ENCODE measurements around the gene KCNJ15.
"Not testable (repeated sequence)": the region's sequence is repeated elsewhere in the genome, so short reads cannot be mapped to it uniquely, and the experiment has no call there.

KCNJ15 gene

GRCh38 chr21:38244885-38245869 is 11.6 kb upstream of the KCNJ15 start:
- H3K4me3 ChIP-seq (ENCODE audit: low read depth, low read length) = no peak overlapping the region
- no peaks in the 10 kb centered on the region for H3K4me1 ChIP-seq (ENCODE audit: control insufficient read depth, insufficient read depth, low read length)
- no peak overlapping the region for H3K9ac ChIP-seq (ENCODE audit: low read length)
- no peaks in the 10 kb centered on the region for H3K9me3 ChIP-seq (ENCODE audit: control insufficient read depth, insufficient read depth, low read depth, low read length)
- no peaks in the 10 kb centered on the region for H3K36me3 ChIP-seq (ENCODE audit: control insufficient read depth, insufficient read depth, low read length)
- H3K27ac ChIP-seq (ENCODE audit: low read depth, low read length) = no peak overlapping the region
- no peaks in the 10 kb centered on the region for H3K27me3 ChIP-seq (ENCODE audit: control insufficient read depth, insufficient read depth, low read length)

- no peaks in the 10 kb centered on the region for H3K9me3 ChIP-seq (ENCODE audit: control insufficient read depth, insufficient read depth, low read depth, low read length)
Measured at GRCh38 chr21:38246511-38246910, 10.3 kb upstream of the KCNJ15 start.

GRCh38 chr21:38247054-38247453 is 9.7 kb upstream of the KCNJ15 start:
- not testable (repeated sequence) for H3K27ac ChIP-seq (ENCODE audit: low read depth, low read length); H3K4me1 ChIP-seq (ENCODE audit: control insufficient read depth, insufficient read depth, low read length); H3K27me3 ChIP-seq (ENCODE audit: control insufficient read depth, insufficient read depth, low read length); H3K9ac ChIP-seq (ENCODE audit: low read length); H3K9me3 ChIP-seq (ENCODE audit: control insufficient read depth, insufficient read depth, low read depth, low read length); H3K4me3 ChIP-seq (ENCODE audit: low read depth, low read length); H3K36me3 ChIP-seq (ENCODE audit: control insufficient read depth, insufficient read depth, low read length)

More at GRCh38 chr21:38246511-38246910, 10.3 kb upstream of the KCNJ15 start:
- Histone ChIP-seq H3K9ac (ENCODE audit: low read length) (no peak overlapping the region), H3K27me3 (ENCODE audit: control insufficient read depth, insufficient read depth, low read length) (no peaks in the 10 kb centered on the region), H3K4me3 (ENCODE audit: low read depth, low read length) (no peak overlapping the region), H3K27ac (ENCODE audit: low read depth, low read length) (no peak overlapping the region), H3K36me3 (ENCODE audit: control insufficient read depth, insufficient read depth, low read length) (no peaks in the 10 kb centered on the region), H3K4me1 (ENCODE audit: control insufficient read depth, insufficient read depth, low read length) (no peaks in the 10 kb centered on the region)

GRCh38 chr21:38247738-38248510 is 8.9 kb upstream of the KCNJ15 start:
- Histone ChIP-seq H3K27me3 (ENCODE audit: control insufficient read depth, insufficient read depth, low read length) (no peaks in the 10 kb centered on the region), H3K27ac (ENCODE audit: low read depth, low read length) (no peak overlapping the region), H3K4me1 (ENCODE audit: control insufficient read depth, insufficient read depth, low read length) (no peaks in the 10 kb centered on the region), H3K9ac (ENCODE audit: low read length) (no peak overlapping the region), H3K4me3 (ENCODE audit: low read depth, low read length) (no peak overlapping the region), H3K9me3 (ENCODE audit: control insufficient read depth, insufficient read depth, low read depth, low read length) (no peaks in the 10 kb centered on the region), H3K36me3 (ENCODE audit: control insufficient read depth, insufficient read depth, low read length) (no peaks in the 10 kb centered on the region)

GRCh38 chr21:38249256-38249655 is 7.5 kb upstream of the KCNJ15 start:
- H3K27me3 ChIP-seq (ENCODE audit: control insufficient read depth, insufficient read depth, low read length) = no peaks in the 10 kb centered on the region

GRCh38 chr21:38249696-38250278 is 7.0 kb upstream of the KCNJ15 start:
- no peak overlapping the region for H3K27ac ChIP-seq (ENCODE audit: low read depth, low read length)
- H3K9ac ChIP-seq (ENCODE audit: low read length) = no peak overlapping the region
- no peak overlapping the region for H3K4me3 ChIP-seq (ENCODE audit: low read depth, low read length)
- H3K9me3 ChIP-seq (ENCODE audit: control insufficient read depth, insufficient read depth, low read depth, low read length) = no peaks in the 10 kb centered on the region
- no peaks in the 10 kb centered on the region for H3K4me1 ChIP-seq (ENCODE audit: control insufficient read depth, insufficient read depth, low read length)
- H3K27me3 ChIP-seq (ENCODE audit: control insufficient read depth, insufficient read depth, low read length) = no peaks in the 10 kb centered on the region
- no peaks in the 10 kb centered on the region for H3K36me3 ChIP-seq (ENCODE audit: control insufficient read depth, insufficient read depth, low read length)

More at GRCh38 chr21:38249256-38249655, 7.5 kb upstream of the KCNJ15 start:
- H3K9ac ChIP-seq (ENCODE audit: low read length) = no peak overlapping the region
- H3K9me3 ChIP-seq (ENCODE audit: control insufficient read depth, insufficient read depth, low read depth, low read length) = no peaks in the 10 kb centered on the region
- no peaks in the 10 kb centered on the region for H3K36me3 ChIP-seq (ENCODE audit: control insufficient read depth, insufficient read depth, low read length)
- H3K4me3 ChIP-seq (ENCODE audit: low read depth, low read length) = no peak overlapping the region
- H3K4me1 ChIP-seq (ENCODE audit: control insufficient read depth, insufficient read depth, low read length) = no peaks in the 10 kb centered on the region
- H3K27ac ChIP-seq (ENCODE audit: low read depth, low read length) = no peak overlapping the region

- no peaks in the 10 kb centered on the region for H3K4me1 ChIP-seq (ENCODE audit: control insufficient read depth, insufficient read depth, low read length)
- H3K9me3 ChIP-seq (ENCODE audit: control insufficient read depth, insufficient read depth, low read depth, low read length) = no peaks in the 10 kb centered on the region
- no peaks in the 10 kb centered on the region for H3K27me3 ChIP-seq (ENCODE audit: control insufficient read depth, insufficient read depth, low read length)
- H3K36me3 ChIP-seq (ENCODE audit: control insufficient read depth, insufficient read depth, low read length) = no peaks in the 10 kb centered on the region
- no peak overlapping the region for H3K27ac ChIP-seq (ENCODE audit: low read depth, low read length)
- no peak overlapping the region for H3K4me3 ChIP-seq (ENCODE audit: low read depth, low read length)
- H3K9ac ChIP-seq (ENCODE audit: low read length) = no peak overlapping the region
Measured at GRCh38 chr21:38250991-38251418, 5.8 kb upstream of the KCNJ15 start.

GRCh38 chr21:38254970-38255369 is 1.8 kb upstream of the KCNJ15 start:
- Histone ChIP-seq H3K27ac (ENCODE audit: low read depth, low read length) (no peak overlapping the region), H3K4me3 (ENCODE audit: low read depth, low read length) (no peak overlapping the region), H3K9ac (ENCODE audit: low read length) (no peak overlapping the region), H3K27me3 (ENCODE audit: control insufficient read depth, insufficient read depth, low read length) (peaks cover 5% of the 10 kb centered on the region; the same call in 1 of the 2 replicates), H3K9me3 (ENCODE audit: control insufficient read depth, insufficient read depth, low read depth, low read length) (no peaks in the 10 kb centered on the region), H3K4me1 (ENCODE audit: control insufficient read depth, insufficient read depth, low read length) (no peaks in the 10 kb centered on the region), H3K36me3 (ENCODE audit: control insufficient read depth, insufficient read depth, low read length) (no peaks in the 10 kb centered on the region)

GRCh38 chr21:38255571-38256117 is 1.1 kb upstream of the KCNJ15 start:
- Histone ChIP-seq H3K27me3 (ENCODE audit: control insufficient read depth, insufficient read depth, low read length) (peaks cover 5% of the 10 kb centered on the region; the same call in 1 of the 2 replicates), H3K9ac (ENCODE audit: low read length) (no peak overlapping the region), H3K4me1 (ENCODE audit: control insufficient read depth, insufficient read depth, low read length) (no peaks in the 10 kb centered on the region), H3K36me3 (ENCODE audit: control insufficient read depth, insufficient read depth, low read length) (no peaks in the 10 kb centered on the region), H3K27ac (ENCODE audit: low read depth, low read length) (no peak overlapping the region), H3K9me3 (ENCODE audit: control insufficient read depth, insufficient read depth, low read depth, low read length) (no peaks in the 10 kb centered on the region), H3K4me3 (ENCODE audit: low read depth, low read length) (no peak overlapping the region)

- no peaks in the 10 kb centered on the region for H3K36me3 ChIP-seq (ENCODE audit: control insufficient read depth, insufficient read depth, low read length)
- H3K4me3 ChIP-seq (ENCODE audit: low read depth, low read length) = no peak overlapping the region
- H3K4me1 ChIP-seq (ENCODE audit: control insufficient read depth, insufficient read depth, low read length) = no peaks in the 10 kb centered on the region
- peaks cover 5% of the 10 kb centered on the region; the same call in 1 of the 2 replicates for H3K27me3 ChIP-seq (ENCODE audit: control insufficient read depth, insufficient read depth, low read length)
- H3K9me3 ChIP-seq (ENCODE audit: control insufficient read depth, insufficient read depth, low read depth, low read length) = no peaks in the 10 kb centered on the region
- no peak overlapping the region for H3K27ac ChIP-seq (ENCODE audit: low read depth, low read length)
- H3K9ac ChIP-seq (ENCODE audit: low read length) = no peak overlapping the region
Measured at GRCh38 chr21:38257667-38258066, 876 bp downstream of the KCNJ15 start.

All from HUES6 (cell line).